ENCODE measurements around the gene BMAL1.

- TF ChIP-seq ZNF8 (CRISPR knock-in tag; IDR thresholded peaks at IDR 0.05): no peak
- TF ChIP-seq ZNF70 (CRISPR knock-in tag; IDR thresholded peaks at IDR 0.05): no peak
- no peak for TF ChIP-seq ZFP30 (CRISPR knock-in tag; IDR thresholded peaks at IDR 0.05)
- no peak for TF ChIP-seq TSHZ2 (CRISPR knock-in tag; IDR thresholded peaks at IDR 0.05)
- no peak for TF ChIP-seq ESRRG (CRISPR knock-in tag; IDR thresholded peaks at IDR 0.05)
- no peak for TF ChIP-seq OSR1 (CRISPR knock-in tag; IDR thresholded peaks at IDR 0.05)
- TF ChIP-seq BACH2 (CRISPR knock-in tag; IDR thresholded peaks at IDR 0.05; ENCODE audit: borderline replicate concordance): no peak
- TF ChIP-seq ZC3H10 (CRISPR knock-in tag; IDR thresholded peaks at IDR 0.05): no peak
- no peak for TF ChIP-seq ISL1 (CRISPR knock-in tag; IDR thresholded peaks at IDR 0.05)
- no peak for TF ChIP-seq RARB (CRISPR knock-in tag; IDR thresholded peaks at IDR 0.05)
- TF ChIP-seq SNAI2 (CRISPR knock-in tag; IDR thresholded peaks at IDR 0.05): no peak
- TF ChIP-seq ARNTL (CRISPR knock-in tag; IDR thresholded peaks at IDR 0.05; ENCODE audit: borderline replicate concordance, low read depth): no peak
- no peak for TF ChIP-seq ZNF565 (CRISPR knock-in tag; conservative IDR thresholded peaks at IDR 0.05; ENCODE audit: low read depth)
- TF ChIP-seq TCF4 (CRISPR knock-in tag; IDR thresholded peaks at IDR 0.05; ENCODE audit: borderline replicate concordance): no peak
Observed at GRCh38 chr11:13247606-13248296, 29.8 kb upstream of the BMAL1 start.
